Fibroblast of the conjunctiva (primary cell): Measurements from ENCODE around the gene CUL5.
"Not testable (repeated sequence)": the region's sequence is repeated elsewhere in the genome, so short reads cannot be mapped to it uniquely, and the experiment has no call there.

ENCODE experiments used
- DNase-seq: peaks from one replicate; pipeline ENCODE4 v3.0.0-alpha.2; 2010; ENCODE audit warnings: low read depth

The CUL5 gene

DNA sequence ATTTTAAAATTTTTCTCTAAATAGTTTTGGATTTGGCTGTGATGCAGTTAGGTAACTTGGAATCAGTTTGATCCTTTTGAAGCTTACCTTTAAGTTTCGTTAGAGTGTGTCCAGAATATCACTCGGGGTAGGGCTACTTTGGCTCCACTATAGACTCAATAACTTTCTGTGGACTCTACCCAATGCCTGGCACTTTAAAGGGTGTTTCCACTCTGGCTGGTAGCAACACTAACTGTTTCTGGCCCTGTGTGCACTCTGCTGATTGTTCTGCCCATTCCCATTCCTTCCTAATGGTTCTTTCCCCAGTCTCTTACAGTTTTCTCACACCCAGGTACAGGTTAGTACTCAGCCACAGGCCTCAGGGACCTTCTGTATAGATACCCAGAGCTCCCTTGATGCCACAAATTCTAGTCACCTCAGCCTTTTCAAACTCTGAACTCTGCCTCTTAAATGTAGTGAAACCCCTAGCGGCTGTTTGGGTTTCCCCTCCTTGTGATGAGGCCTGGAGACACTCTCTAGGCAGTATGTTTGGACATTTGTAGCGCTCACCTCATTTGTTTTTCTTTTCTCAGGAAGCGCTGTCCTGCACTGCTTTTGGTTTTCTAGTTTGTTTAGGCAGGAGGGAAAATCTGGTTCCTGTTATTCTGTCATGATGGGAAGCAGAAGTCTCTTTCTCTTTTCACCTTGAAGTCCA, 16.8 kb downstream of the CUL5 start:
- no peak for DNase-seq

GRCh38 chr11:108027057-108027456, 18.4 kb downstream of the CUL5 start:
- DNase-seq, result no peak

DNA sequence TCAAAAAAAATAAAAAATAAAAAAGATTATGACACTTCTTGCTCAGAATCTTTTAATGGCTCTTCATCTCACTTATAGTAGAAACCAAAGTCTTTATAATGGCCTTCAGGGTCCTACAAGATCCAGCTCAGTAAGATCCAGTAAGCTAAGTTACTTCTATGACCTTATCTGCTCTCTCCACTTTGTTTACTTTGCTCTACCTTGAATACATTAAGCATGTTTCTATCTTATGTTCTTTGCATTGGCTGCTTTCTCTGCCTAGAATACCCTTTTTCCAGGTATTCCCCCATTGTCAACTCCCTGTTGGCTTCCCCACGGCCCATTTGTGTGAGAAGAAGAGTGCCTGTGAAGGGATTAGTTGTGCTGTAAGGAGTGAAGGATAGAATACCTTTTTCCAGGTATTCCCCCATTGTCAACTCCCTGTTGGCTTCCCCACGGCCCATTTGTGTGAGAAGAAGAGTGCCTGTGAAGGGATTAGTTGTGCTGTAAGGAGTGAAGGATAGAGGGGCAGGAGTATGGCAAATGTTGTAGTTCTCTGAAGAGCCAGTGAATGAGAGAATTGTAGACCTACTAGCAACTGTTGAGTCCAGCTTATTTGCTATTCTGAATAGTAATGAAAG, 20.2 kb downstream of the CUL5 start:
- DNase-seq, result not testable (repeated sequence)

GRCh38 chr11:108031604-108032003, 22.9 kb downstream of the CUL5 start:
- DNase-seq, result not testable (repeated sequence)

GRCh38 chr11:108032800-108033199, 24.1 kb downstream of the CUL5 start:
- no peak for DNase-seq

DNA sequence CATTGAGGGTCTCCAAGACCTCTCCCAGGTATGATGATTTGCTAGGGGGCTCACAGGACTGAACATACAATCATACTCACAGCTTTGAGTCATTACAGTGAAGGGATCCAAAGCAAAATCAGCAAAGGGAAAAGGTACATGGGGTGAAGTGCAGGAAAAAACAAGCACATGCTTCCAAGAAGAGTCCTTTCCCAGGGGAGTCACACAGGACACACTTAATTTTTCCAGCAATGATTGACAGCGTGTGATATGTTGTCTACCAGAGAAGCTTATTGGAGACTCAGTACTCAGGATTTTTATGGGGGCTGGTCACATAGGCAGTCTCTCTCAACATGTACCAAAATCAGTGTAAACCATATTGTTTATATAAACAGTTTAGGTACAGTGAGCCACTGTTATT, 25.3 kb downstream of the CUL5 start:
- no peak for DNase-seq

- DNase-seq, result no peak
Observed at GRCh38 chr11:108034952-108035351, 26.3 kb downstream of the CUL5 start.

GRCh38 chr11:108035690-108036089, 27.0 kb downstream of the CUL5 start:
- DNase-seq, result no peak

GRCh38 chr11:108037211-108037610, 28.5 kb downstream of the CUL5 start:
- DNase-seq, result no peak

DNA sequence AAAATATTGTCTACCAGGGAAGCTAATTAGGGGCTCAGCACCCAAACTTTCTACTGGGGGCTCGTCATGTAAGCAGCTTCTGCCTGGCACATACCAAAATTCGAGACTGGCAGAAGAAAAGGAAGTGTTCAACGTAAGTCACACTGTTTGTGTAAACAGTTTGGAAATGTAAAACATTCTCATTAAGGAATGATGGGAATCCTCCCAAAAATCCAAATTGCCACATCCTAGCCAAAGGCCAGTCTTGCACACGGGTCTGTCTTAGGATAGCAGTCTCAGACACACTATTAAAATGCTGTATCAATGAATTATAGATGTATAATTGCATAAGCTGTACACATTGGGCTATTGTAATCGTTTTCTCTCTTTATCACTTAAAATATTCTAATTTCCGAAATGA, 28.9 kb downstream of the CUL5 start:
- no peak for DNase-seq

DNA sequence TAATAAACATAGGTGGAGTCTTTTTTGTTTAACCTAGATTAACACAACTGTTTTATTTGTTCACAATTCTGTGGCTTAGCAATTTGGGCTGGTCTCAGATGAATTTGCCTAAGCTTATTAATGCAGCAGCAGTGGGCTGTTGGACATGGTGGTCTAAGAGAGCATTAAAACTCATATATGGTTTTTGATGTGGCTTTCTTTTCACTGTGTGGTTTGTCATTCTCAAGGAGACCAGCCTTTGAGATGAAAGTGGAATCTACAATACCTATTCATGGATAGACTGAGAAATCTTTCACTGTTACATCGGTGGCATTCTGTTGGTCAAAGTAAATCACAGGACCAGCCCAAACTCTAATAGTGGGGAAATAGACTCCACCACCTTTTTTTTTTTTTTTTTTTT, 39.6 kb downstream of the CUL5 start:
- DNase-seq, result no peak

GRCh38 chr11:108062336-108062735, 53.6 kb downstream of the CUL5 start:
- DNase-seq, result no peak

- no peak for DNase-seq
Observed at GRCh38 chr11:108063410-108063809, 54.7 kb downstream of the CUL5 start.

- DNase-seq, result peak; percentile 14
Observed at GRCh38 chr11:108069947-108070346, 61.2 kb downstream of the CUL5 start.

DNA sequence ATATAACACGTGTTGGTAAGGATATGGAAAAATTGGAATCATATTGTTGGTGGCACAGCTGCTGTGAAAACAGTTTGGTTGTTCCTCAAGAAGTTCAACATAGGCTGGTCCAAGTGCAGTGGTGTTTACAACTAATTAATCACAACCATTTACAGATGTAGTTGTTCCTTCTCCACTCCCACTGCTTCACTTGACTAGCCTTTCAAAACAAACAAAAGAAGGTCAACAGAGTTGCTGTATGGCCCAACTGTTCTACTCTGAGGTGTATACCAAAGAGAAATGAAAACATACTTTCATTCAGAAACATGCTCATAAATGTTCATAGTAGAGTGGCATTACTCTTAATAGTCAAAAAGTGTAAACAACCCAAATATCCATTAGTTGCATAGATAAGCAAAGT, 76.1 kb downstream of the CUL5 start:
- DNase-seq, result no peak

DNA sequence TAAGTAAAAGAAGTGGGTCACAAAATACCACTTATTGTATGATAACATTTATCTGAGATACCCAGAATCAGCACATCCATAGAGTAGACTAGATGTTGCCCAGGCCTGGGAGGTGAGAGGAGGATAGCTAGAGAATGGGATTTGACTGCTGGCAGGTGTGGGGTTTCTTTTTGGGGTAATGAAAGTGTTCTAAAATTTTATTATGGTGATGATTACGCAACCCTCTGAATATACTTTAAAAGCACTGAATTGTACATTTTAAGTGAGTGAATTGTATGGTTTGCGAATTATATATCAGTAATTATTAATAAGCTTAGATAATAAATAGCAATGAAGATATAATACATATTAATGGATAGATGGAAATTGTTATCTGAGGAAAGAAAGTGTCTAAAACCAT, 77.0 kb downstream of the CUL5 start:
- DNase-seq, result no peak

- no peak for DNase-seq
Observed at GRCh38 chr11:108092134-108092533, 83.4 kb downstream of the CUL5 start.

GRCh38 chr11:108093128-108093904, 84.6 kb downstream of the CUL5 start:
- no peak for DNase-seq

DNA sequence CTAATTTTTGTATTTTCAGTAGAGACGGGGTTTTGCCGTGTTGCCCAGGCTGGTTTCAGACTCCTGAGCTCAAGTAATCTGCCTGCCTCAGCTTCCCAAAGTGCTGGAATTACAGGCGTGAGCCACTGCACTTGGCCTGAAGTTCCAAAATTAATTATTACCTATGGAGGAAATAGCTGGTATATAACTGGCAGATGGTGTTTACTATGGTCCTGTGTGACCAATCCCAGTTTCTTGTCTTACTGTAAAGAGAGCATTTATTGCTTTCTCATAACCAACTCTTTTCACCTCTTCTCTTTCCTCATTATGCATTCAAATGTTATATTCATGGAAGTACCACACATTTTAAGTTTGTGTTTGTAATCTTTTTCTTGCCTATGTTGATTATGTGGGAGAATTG, 88.5 kb downstream of the CUL5 start:
- DNase-seq, result no peak

GRCh38 chr11:108101090-108101775, 92.5 kb downstream of the CUL5 start:
- no peak for DNase-seq

DNA sequence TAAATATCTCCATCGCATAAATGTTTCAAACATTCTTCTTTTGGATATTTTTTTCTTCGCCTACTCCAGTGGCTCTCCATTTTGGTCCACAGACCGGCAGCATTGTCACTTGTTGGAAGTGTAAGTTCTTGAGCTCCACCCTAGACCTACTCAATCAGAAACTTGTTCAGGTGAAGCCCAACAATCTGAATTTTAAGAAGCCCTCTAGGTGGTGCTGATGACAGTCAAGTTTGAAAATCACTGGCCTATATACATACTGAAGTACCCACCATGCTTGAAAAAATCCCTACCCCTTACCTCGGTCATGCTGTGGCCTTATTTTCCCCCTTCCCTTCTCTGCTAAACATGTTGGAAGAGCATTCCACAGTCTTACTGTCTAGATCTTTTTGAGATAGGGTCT, 102.4 kb downstream of the CUL5 start:
- DNase-seq, result no peak

DNA sequence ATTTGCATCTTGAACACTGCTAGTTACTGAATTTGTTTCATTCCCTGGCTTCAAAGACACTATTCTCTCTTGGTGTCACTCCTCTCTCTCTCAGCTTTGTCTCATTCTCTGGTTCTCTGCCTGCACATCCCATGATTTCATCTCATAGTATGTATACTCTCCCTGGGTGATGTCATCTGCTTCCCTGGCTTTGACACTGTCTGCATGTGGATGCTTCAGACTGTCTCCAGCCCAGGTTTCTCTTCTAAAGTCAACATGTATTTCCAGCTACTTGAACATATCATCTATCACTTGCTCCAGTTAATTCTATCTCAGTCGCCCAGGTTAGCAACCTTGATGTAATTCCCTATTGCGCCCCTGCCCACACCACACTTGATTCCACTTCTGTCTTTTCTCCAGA, 103.4 kb downstream of the CUL5 start:
- DNase-seq, result no peak
